Activated CD4-positive, alpha-beta T cell treated with anti-CD3 and anti-CD28 coated beads, Interleukin-2, amount 50 U/mL, for 1 hour (primary cell): ENCODE data around the gene SV2C.
"Not testable (repeated sequence)": the region's sequence is repeated elsewhere in the genome, so short reads cannot be mapped to it uniquely, and the experiment has no call there.

Source experiments
- DNase-seq: peaks from one replicate; pipeline ENCODE4 v3.0.0-alpha.2; 2020

Gene SV2C

GRCh38 chr5:76269259-76269931, 186.2 kb downstream of the SV2C start:
- DNase-seq = no peak

DNA sequence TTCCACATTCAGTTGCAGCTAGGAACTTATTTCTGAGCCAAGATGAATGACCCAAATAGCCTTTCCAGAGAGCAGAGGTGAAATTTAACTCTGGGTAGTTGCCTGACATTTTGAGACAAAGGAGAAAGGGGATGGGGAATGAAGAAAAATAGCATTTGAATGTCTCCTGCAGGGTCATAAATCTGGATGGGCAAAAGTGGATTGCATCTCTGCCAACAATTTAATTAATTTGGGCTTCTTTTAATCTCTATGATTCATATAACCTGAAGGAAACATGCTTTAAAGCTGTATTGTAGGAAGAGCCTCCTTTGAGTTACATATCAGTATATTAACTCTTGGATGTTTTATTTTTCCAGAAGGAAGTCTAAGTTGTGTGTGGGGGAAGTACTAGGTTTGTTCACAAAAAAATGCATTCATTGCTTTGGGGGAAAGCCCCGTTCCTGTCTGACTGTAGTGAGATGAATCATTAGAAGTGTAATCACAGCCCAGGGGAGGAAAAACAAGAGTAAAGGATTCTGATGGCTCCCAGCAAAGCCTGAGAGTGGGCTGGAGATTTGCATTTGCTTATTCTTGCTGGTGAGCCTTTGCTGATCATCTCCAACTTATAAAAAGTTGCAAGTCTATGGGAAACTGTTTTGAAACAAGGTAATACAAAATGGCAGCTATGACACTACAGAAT, 186.9 kb downstream of the SV2C start:
- no peak for DNase-seq

- no peak for DNase-seq
Measured at GRCh38 chr5:76271836-76272235, 188.7 kb downstream of the SV2C start.

GRCh38 chr5:76273206-76273885, 190.2 kb downstream of the SV2C start:
- no peak for DNase-seq

GRCh38 chr5:76274571-76274970, 191.4 kb downstream of the SV2C start:
- DNase-seq = no peak

- no peak for DNase-seq
Measured at GRCh38 chr5:76277736-76278135, 194.6 kb downstream of the SV2C start.

GRCh38 chr5:76278261-76278789, 195.1 kb downstream of the SV2C start:
- DNase-seq = no peak

DNA sequence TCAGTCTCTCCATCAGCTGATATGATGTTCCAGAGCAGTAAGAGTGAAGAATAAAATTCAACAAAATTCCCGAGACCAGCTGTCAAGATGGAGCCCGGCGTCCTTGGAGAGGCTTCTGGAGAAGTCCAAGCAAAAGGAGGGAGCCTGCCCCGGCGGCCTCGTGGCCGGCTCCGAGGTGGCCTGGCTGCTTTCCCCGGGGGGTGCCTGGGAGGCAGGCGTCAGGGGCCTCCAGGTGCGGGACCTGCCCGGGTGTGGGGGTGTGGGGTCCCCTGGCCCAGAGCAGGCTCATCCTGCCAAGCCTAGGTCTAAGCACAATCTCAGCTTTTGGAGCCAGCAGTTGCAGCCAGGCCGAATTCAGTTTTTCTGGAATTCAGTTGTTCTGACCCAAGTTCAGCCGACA, 197.3 kb downstream of the SV2C start:
- DNase-seq = no peak

- DNase-seq = no peak
Measured at GRCh38 chr5:76283670-76284069, 200.5 kb downstream of the SV2C start.

DNA sequence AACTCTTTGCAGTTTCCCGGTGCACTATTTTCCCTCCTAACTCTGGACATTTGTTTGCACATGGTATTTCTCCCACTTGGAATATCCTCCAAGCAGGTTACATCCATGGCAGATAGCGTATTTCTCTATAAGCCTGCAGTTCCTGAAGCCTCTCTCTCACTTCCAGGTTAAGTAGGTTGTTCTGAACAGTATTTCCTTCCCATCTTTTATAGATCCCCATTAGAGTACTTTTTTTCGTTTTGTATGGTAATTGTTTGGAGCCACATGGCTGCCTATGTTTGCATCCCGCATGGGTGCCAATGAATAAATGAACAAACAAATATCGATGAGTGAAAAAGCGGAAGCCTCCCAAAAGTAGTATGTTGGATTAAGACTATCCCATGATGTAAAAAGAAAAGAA, 206.5 kb downstream of the SV2C start:
- DNase-seq = no peak

DNA sequence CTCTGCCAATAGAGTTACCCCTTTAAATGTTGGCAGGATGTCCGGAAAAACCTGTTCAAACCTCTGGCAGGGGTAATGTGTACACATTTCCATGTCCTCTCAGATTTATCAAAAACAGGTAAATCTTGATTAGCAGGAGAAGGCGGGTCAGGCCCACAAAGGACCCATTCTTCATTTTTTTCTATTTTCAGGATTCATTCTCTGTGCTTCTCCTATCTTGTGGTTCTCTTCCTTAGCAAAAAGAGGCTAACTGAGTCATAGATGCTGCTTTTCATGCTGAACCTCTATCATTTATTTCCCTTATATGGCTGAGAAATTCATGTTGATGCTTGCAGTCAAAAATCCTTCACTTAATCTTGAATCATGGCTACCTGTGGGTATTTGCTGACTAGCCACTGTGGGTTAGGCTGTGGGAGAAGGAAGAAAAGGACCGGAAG, 207.2 kb downstream of the SV2C start:
- DNase-seq = no peak

DNA sequence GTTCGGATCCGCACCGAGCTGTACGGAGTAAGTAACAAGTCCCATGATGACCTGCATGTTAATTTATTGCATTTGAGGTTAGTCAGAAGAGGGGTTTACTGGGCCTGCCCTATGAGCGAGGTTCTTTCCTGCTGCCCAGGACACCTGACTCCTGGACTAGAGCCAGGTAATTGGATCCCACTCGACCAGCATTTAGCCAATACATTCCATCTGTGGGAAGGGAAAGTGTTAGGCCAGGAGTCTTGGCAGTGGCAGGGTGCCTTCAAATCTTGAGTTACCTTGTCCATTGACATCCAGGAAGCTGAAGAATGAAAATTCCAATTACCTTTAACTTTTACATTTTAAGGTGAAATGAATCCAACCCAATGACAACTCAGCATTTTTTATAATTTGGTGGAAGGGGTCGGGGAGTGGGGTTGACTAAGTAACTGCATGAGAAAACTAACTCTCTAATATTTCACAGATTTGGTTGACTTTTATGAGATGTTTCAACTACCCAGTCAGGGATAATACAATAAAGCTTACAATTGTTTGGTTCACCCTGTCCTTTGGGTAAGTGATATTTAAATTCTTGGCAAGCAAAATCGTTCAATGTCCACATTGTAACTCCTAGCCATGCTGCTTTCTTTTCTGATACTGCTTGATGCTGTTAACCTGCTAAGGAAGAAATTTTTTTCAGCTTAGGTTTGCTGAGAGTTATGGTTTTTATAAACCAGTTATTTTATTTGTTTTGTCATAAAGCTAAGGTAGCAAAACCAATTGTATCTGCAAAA, 208.3 kb downstream of the SV2C start:
- no peak for DNase-seq

DNA sequence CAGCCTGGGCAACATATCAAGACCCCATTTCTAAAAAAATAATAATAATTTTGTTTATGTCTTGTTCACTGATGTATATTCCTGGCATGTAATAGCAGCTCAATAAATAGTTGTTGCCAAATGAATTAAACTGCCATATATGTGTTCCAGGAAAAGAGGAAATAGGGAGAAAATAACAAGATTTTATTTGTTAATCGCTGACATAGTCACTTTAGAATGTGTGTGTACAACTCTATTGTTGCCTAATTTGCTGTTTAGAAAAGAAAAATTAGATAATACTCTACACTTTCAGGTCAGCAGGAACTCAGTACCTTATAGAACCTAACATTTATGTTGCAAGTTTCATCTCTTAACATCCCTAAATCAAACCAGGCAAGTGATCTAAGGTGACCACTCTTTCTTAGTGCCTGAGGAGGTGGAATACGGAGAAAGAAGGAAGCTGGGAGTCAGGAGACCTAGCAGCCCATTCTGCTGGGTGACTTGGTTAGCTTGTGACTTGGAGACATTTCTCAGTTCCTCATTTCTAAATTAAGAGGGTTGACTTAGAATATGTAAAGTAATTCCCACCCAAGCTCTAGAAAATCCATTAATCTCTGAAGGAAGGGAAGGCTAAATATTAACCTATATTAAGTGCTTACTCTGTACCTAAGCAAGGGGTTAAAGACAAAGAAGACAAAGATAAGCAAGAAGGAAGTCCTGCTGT, 209.6 kb downstream of the SV2C start:
- no peak for DNase-seq

- DNase-seq = no peak
Measured at GRCh38 chr5:76294573-76294972, 211.4 kb downstream of the SV2C start.

GRCh38 chr5:76298852-76299251, 215.7 kb downstream of the SV2C start:
- DNase-seq = no peak

DNA sequence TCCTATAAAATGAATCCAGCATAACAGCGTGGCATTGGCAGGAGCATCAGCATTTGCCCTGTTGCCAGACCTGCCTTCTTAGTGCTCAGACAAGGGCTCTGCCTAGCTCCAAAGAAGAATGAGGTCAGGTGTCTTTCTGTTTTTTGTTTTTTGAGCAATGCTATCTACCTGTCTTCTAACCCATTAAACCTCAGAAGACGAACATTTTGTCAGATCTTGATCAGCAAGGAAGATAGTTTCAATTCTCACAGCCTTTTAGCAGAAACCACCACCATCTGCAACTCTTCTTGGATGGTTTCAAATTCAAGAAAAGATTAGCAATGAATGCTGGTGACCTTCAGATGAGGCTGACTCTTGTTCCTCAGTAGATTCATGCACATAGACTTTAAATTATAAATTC, 216.4 kb downstream of the SV2C start:
- no peak for DNase-seq

DNA sequence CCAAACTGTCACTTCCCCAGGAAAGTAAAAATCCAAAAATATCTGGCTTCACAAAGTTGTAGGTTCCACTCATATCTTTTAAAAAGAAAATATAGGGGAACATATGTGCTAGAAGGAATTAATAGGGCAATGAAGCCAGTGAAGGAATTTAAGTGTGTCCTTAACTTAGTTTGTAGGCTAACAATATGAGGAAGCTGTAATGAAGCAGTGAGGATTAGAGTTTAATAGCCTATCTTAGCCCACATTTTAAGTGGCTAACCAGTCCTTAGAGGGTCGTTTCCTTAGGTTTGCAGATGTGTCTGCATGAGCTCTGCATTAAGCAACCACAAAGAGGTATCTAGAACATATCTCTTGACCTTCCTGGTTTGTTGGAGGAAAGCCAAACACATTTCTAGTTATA, 218.7 kb downstream of the SV2C start:
- DNase-seq = not testable (repeated sequence)

DNA sequence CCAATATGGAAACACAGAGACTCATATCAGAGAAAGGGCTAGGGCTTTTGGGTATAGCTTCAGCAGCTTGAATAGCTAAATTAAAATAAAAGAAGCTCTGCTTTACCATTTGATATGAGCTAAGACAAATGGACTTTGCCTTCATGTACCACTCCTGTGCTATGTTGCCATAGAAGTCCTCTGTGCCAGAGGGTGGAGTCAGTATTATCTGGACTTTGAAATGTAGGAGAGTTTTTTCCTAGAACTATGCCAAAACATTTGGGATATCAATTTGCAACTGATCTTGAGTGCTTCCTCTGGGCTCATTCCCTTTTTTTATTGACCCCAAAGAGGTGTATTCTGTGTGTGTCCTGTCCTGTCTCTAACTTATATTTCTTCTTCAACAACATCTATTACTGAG, 219.5 kb downstream of the SV2C start:
- DNase-seq = not testable (repeated sequence)

- DNase-seq = peak; percentile 10
Measured at GRCh38 chr5:76303921-76304320, 220.7 kb downstream of the SV2C start.

DNA sequence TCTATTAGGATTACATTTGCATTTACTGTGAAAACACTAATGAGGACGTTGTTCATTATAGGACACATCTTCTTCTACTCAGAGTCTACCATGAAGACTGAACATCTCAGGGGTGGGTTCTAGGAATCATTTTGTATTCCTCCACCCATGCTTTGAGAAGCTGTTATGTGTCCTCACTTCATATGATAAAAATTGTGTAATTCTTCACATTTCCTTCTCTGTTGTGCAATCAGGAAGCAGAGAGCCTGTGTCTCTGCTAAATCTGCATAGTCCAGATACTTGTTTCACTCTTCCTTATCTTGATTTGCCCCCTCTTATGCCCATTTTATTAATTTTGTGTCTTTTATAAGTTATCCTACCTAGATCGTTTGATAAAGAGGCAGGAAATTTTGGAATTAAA, 222.1 kb downstream of the SV2C start:
- no peak for DNase-seq

DNA sequence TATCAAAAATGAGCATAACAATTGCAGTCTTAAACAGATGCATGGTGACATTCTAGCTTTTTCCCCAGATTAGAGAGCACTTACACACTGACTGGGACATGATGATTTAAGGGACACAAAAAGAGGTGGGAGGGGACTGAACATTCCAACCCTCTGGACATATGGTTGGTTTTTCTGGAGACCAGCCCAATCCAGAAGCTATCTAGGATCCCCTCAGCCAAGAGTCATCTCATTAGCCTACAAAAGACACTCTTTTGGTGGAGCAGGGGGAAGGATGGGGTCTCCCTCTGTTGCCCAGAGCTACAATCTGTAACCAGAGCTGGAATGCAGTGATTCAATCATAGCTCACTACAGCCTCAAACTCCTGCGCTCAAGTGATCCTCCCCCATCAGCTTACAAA, 222.6 kb downstream of the SV2C start:
- DNase-seq = no peak

GRCh38 chr5:76310208-76310607, 227.0 kb downstream of the SV2C start:
- no peak for DNase-seq

DNA sequence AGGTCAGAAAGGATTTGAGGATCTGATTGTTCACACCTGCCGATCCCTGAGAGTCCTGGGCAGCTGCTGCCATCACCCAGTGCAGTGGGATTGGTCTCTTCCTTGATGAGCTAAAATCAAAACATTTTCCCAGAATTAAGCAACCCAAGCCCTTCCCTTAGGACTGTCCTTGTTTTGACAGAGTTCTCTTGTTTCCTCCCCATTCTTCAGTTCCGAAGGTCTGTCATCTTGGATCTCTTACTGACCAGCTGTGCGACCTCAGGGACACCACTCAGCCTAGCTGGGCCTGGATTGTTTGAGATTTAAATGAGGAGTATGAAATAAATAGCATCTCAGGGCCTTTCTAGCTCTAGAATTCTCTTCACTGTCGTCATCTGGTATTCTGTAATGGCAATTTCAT, 229.6 kb downstream of the SV2C start:
- no peak for DNase-seq
